Brain pericyte (primary cell): Measurements from ENCODE around the gene WNT10A.

ENCODE experiments used
- DNase-seq: peaks from one replicate; pipeline ENCODE4 v3.0.0-alpha.2; 2012; ENCODE audit warnings: low read depth, low spot score

WNT10A gene

GRCh38 chr2:218877331-218877730 lies 3.3 kb upstream of the WNT10A start:
- no peak for DNase-seq

GRCh38 chr2:218877891-218878290 lies 2.8 kb upstream of the WNT10A start:
- no peak for DNase-seq

GRCh38 chr2:218878486-218878885 lies 2.2 kb upstream of the WNT10A start:
- DNase-seq: no peak

- DNase-seq: no peak
Measured at GRCh38 chr2:218878926-218879761, 1.5 kb upstream of the WNT10A start.

GRCh38 chr2:218879776-218880101 lies 913 bp upstream of the WNT10A start:
- no peak for DNase-seq

- DNase-seq: no peak
Measured at GRCh38 chr2:218880859-218881594, 375 bp downstream of the WNT10A start.

- DNase-seq: no peak
Measured at GRCh38 chr2:218881744-218882460, 1.2 kb downstream of the WNT10A start.

- no peak for DNase-seq
Measured at GRCh38 chr2:218882461-218882816, 1.8 kb downstream of the WNT10A start.

GRCh38 chr2:218882866-218883366 lies 2.3 kb downstream of the WNT10A start:
- no peak for DNase-seq

- no peak for DNase-seq
Measured at GRCh38 chr2:218883491-218884490, 3.1 kb downstream of the WNT10A start.

GRCh38 chr2:218884519-218884918 lies 3.9 kb downstream of the WNT10A start:
- no peak for DNase-seq

GRCh38 chr2:218885981-218886947 lies 5.6 kb downstream of the WNT10A start:
- DNase-seq: no peak

GRCh38 chr2:218887079-218887478 lies 6.4 kb downstream of the WNT10A start:
- DNase-seq: no peak

GRCh38 chr2:218888341-218888740 lies 7.7 kb downstream of the WNT10A start:
- no peak for DNase-seq

GRCh38 chr2:218889937-218890336 lies 9.3 kb downstream of the WNT10A start:
- no peak for DNase-seq

- DNase-seq: no peak
Measured at GRCh38 chr2:218890369-218890768, 9.7 kb downstream of the WNT10A start.

- no peak for DNase-seq
Measured at GRCh38 chr2:218891275-218892135, 10.9 kb downstream of the WNT10A start.

GRCh38 chr2:218892693-218893348 lies 12.2 kb downstream of the WNT10A start:
- DNase-seq: no peak
